Stimulated activated CD4-positive, alpha-beta T cell treated with anti-CD3 and anti-CD28 coated beads, Interleukin-1b, Interleukin-23, amount 100 ng/mL, for 24 hours (primary cell): ENCODE measurements around the gene PRKACA.
A peak's percentile ranks its signal among the peaks of the same experiment; 100 is the strongest.

Experiments
- DNase-seq, 4 experiments: peaks; one replicate each; pipeline ENCODE4 v3.0.0-alpha.2; 2020; ENCODE audit warnings: low read depth in 4 of 4, low spot score in 1 of 4

PRKACA gene

GRCh38 chr19:14117668-14118164 lies at the start of gene PRKACA:
TSS of gene PRKACA (minus strand) at chr19:14117762. CDS start at chr19:14117547, 215 bp downstream.
- DNase-seq, result peak; percentile 88 to 98 (median 96)

GRCh38 chr19:14166999-14167575 lies 49.5 kb upstream of the PRKACA start:
- DNase-seq, result no peak

GRCh38 chr19:14165990-14166830 lies 48.6 kb upstream of the PRKACA start:
- DNase-seq, result no peak

GRCh38 chr19:14164724-14165493 lies 47.3 kb upstream of the PRKACA start:
- DNase-seq, result no peak

GRCh38 chr19:14164082-14164481 lies 46.5 kb upstream of the PRKACA start:
- DNase-seq, result no peak

- no peak for DNase-seq
These were observed 45.3 kb upstream of the PRKACA start for GRCh38 chr19:14162871-14163297.

- DNase-seq, result no peak
These were observed 43.7 kb upstream of the PRKACA start for GRCh38 chr19:14161305-14161704.

- DNase-seq, result no peak
These were observed 42.6 kb upstream of the PRKACA start for GRCh38 chr19:14160017-14160703.

- DNase-seq, result no peak
These were observed 41.5 kb upstream of the PRKACA start for GRCh38 chr19:14159059-14159458.

- DNase-seq, result no peak
These were observed 40.9 kb upstream of the PRKACA start for GRCh38 chr19:14158276-14159023.

GRCh38 chr19:14156971-14157717 lies 39.6 kb upstream of the PRKACA start:
- DNase-seq, result no peak

- no peak for DNase-seq
These were observed 38.6 kb upstream of the PRKACA start for GRCh38 chr19:14156122-14156521.

- DNase-seq, result no peak
These were observed 37.8 kb upstream of the PRKACA start for GRCh38 chr19:14155371-14155770.

- DNase-seq, result no peak
These were observed 35.2 kb upstream of the PRKACA start for GRCh38 chr19:14152713-14153112.

GRCh38 chr19:14150770-14151661 lies 33.5 kb upstream of the PRKACA start:
- no peak for DNase-seq

GRCh38 chr19:14150041-14150769 lies 32.6 kb upstream of the PRKACA start:
- no peak for DNase-seq

- peak in 1 of 4 experiments; percentile 15 for DNase-seq
These were observed 32.0 kb upstream of the PRKACA start for GRCh38 chr19:14149509-14149994.
